Stimulated activated naive CD8-positive, alpha-beta T cell treated with anti-CD3 and anti-CD28 coated beads, Interleukin-15, Interleukin-2, amounts not matched to agents 100 ng/mL and 50 ng/mL, for 24 hours (primary cell): ENCODE results near the gene STK17A.
A peak's percentile ranks its signal among the peaks of the same experiment; 100 is the strongest.

Source experiments
- H3K27ac Mint-ChIP-seq: one replicate; pipeline ENCODE4 v1.8.0; 2021; ENCODE audit warnings: mild to moderate bottlenecking, mixed read lengths
- H3K27me3 Mint-ChIP-seq: one replicate; pipeline ENCODE4 v1.8.0; 2021; ENCODE audit warnings: mixed read lengths
- H3K36me3 Mint-ChIP-seq: one replicate; pipeline ENCODE4 v1.8.0; 2021; ENCODE audit warnings: low read depth, mixed read lengths
- H3K4me1 Mint-ChIP-seq: one replicate; pipeline ENCODE4 v1.8.0; 2021; ENCODE audit warnings: low read depth, mixed read lengths
- H3K4me3 Mint-ChIP-seq: one replicate; pipeline ENCODE4 v1.8.0; 2021; ENCODE audit warnings: mild to moderate bottlenecking, mixed read lengths
- H3K9me3 Mint-ChIP-seq: one replicate; pipeline ENCODE4 v1.8.0; 2021; ENCODE audit warnings: mixed read lengths

Gene STK17A

DNA sequence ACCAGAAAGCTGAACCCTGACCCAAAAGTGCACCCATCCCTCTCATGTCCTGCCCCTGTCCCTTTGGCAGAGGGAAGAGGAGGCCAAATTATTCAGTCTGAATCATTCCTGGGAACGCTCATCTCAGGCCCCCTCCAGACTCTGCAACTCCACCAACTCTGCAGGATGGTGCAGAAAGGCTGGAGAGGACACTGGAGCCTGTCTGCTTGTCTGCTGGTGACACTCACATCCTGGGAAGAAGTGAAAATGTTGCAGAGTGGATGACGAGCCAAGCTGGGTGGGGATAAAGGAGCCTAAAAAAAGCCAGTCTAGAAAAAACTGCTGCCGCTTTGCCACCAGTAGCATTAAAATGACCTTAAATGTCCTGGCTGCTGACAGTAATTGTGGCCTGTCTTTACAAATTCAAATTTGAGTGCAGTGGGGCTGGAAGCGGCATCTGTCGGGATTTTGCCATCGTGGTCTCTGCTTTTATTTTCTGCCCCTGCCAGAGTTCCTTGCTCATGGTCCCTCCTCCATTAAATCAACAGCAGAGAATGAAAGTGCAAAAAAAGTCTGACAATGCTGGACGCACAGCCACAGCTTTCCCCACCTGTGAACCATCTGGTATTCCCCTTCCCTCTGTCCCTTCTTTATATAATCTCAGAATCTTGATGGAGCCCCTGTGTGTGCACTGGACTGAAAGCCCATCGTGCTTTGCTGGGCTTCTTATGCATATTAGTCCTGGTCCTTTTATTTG is 63.9 kb downstream of the STK17A start:
- H3K27ac Mint-ChIP-seq = peak overlapping the region; percentile 100
- H3K4me3 Mint-ChIP-seq = peak overlapping the region; percentile 85
- peaks cover 98% of the 10 kb centered on the region for H3K4me1 Mint-ChIP-seq
- no peaks in the 10 kb centered on the region for H3K27me3 Mint-ChIP-seq
- no peaks in the 10 kb centered on the region for H3K9me3 Mint-ChIP-seq
- peaks cover 62% of the 10 kb centered on the region for H3K36me3 Mint-ChIP-seq

- Mint-ChIP-seq H3K36me3 (peaks cover 65% of the 10 kb centered on the region), H3K27ac (peak overlapping the region; percentile 100), H3K9me3 (no peaks in the 10 kb centered on the region), H3K4me3 (peak overlapping the region; percentile 85), H3K4me1 (peaks cover 98% of the 10 kb centered on the region), H3K27me3 (no peaks in the 10 kb centered on the region)
These were observed 64.4 kb downstream of the STK17A start for GRCh38 chr7:43647339-43647672.

DNA sequence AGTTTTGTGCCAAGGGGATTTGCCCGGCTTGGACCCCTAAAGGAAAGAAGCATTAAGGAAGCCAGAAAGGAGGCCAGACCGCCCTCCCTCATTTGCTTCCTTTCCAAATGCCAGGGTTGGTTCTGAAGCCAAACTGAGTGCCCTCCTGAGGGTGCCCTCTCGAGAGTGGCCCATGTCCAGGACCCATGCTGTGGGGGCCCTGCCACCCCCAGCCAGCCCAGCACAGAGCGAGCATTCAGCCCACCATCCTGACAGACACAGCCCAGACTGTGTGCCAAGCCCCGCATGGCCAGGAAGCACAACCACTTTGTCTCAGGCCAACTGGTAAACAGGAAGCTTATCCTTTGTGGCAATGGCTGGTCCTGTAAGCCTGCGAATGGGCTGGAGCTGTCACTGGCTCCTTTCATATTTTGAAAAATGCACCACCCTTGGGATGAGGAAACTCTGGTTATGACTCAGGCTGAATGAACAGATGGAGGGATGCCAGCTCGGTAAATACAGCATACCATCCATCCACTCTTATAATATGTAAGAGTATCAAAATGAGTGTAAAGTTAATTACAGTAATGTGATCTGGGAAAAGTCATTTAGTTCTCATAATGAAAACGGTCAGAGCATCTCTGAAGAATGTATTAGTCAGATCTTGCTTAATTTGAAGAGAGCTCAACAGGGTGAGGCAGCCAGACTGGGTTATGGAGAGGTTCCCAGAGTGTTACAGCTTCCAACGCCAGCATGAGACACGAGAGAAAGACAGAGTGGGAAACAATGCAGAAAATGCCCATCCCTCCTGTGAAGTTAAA is 65.0 kb downstream of the STK17A start:
- no peaks in the 10 kb centered on the region for H3K9me3 Mint-ChIP-seq
- H3K27me3 Mint-ChIP-seq = no peaks in the 10 kb centered on the region
- H3K4me1 Mint-ChIP-seq = peaks cover 98% of the 10 kb centered on the region
- H3K4me3 Mint-ChIP-seq = peak overlapping the region; percentile 85
- H3K36me3 Mint-ChIP-seq = peaks cover 63% of the 10 kb centered on the region
- H3K27ac Mint-ChIP-seq = peak overlapping the region; percentile 100

- Mint-ChIP-seq H3K4me3 (peak overlapping the region; percentile 85), H3K9me3 (no peaks in the 10 kb centered on the region), H3K4me1 (peaks cover 99% of the 10 kb centered on the region), H3K27me3 (no peaks in the 10 kb centered on the region), H3K36me3 (peaks cover 57% of the 10 kb centered on the region), H3K27ac (peak overlapping the region; percentile 100)
These were observed 65.8 kb downstream of the STK17A start for GRCh38 chr7:43648473-43649406.

DNA sequence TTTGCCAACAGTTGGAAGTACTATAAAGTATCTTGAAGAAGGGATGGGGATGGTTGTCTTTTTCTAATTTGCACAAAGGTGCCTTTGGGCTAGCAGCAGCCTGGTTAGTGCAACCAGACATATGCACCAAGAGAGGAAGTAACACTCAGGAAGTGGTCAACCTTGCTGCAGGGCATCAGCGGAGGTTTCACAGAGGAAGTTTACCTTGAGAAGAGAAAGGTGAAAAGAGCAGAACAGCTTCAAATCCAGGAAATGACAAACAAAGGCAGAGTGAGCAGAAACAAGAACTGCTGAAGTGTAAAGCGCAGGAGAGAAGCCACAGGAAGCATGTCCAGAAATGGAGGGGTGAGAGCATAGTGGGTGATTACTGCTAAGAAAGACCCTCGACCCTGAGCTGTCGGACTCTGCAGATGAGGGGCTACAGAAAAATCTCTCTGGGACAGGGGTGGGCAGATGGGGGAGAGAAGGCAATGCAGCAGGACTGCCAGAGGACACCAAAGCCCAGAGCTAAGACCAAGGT is 66.9 kb downstream of the STK17A start:
- H3K27ac Mint-ChIP-seq = peak overlapping the region; percentile 100
- peak overlapping the region; percentile 85 for H3K4me3 Mint-ChIP-seq
- H3K4me1 Mint-ChIP-seq = peaks cover 99% of the 10 kb centered on the region
- no peaks in the 10 kb centered on the region for H3K27me3 Mint-ChIP-seq
- peaks cover 57% of the 10 kb centered on the region for H3K36me3 Mint-ChIP-seq
- H3K9me3 Mint-ChIP-seq = no peaks in the 10 kb centered on the region

DNA sequence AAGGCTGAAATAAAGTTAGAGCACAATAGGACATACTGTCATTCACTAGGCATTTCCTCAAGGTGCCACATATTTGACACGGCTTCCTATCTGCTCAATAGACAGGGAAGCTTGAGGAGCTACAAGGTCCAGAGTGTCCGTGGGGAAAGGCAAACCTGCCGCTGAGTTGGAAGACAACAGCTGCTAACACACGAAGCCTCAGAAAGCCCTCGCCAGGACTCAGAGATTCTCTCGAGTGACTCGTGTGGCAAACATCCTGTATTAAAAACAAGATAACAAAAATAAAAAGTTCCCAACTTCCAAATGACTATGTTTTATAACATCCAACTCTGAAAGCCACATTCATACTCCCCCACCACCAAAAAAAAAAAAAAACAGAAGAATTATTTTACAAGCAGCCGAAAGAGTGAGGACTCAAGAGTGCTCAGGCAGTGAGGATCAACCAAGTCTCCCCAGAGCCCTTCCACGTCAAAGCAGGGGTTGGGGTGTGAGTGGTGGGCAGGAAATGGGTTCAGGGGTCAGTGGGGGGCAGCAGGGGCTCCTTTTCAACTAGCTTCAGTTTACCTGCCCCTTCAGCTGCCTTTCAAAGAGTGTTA is 67.6 kb downstream of the STK17A start:
- H3K36me3 Mint-ChIP-seq = peaks cover 52% of the 10 kb centered on the region
- no peaks in the 10 kb centered on the region for H3K9me3 Mint-ChIP-seq
- peaks cover 94% of the 10 kb centered on the region for H3K4me1 Mint-ChIP-seq
- no peaks in the 10 kb centered on the region for H3K27me3 Mint-ChIP-seq
- peak overlapping the region; percentile 100 for H3K27ac Mint-ChIP-seq
- H3K4me3 Mint-ChIP-seq = peak overlapping the region; percentile 85

- Mint-ChIP-seq H3K4me1 (peaks cover 88% of the 10 kb centered on the region), H3K4me3 (peak overlapping the region; percentile 26), H3K27ac (peak overlapping the region; percentile 100)
These were observed 69.5 kb downstream of the STK17A start for GRCh38 chr7:43652364-43652763.

GRCh38 chr7:43653466-43653865 is 70.6 kb downstream of the STK17A start:
- peaks cover 60% of the 10 kb centered on the region for H3K36me3 Mint-ChIP-seq
- no peaks in the 10 kb centered on the region for H3K27me3 Mint-ChIP-seq
- H3K9me3 Mint-ChIP-seq = no peaks in the 10 kb centered on the region
- H3K4me3 Mint-ChIP-seq = peak overlapping the region; percentile 31
- H3K4me1 Mint-ChIP-seq = peaks cover 87% of the 10 kb centered on the region
- H3K27ac Mint-ChIP-seq = peak overlapping the region; percentile 88

More at GRCh38 chr7:43652364-43652763, 69.5 kb downstream of the STK17A start:
- no peaks in the 10 kb centered on the region for H3K9me3 Mint-ChIP-seq
- H3K36me3 Mint-ChIP-seq = peaks cover 53% of the 10 kb centered on the region
- no peaks in the 10 kb centered on the region for H3K27me3 Mint-ChIP-seq

DNA sequence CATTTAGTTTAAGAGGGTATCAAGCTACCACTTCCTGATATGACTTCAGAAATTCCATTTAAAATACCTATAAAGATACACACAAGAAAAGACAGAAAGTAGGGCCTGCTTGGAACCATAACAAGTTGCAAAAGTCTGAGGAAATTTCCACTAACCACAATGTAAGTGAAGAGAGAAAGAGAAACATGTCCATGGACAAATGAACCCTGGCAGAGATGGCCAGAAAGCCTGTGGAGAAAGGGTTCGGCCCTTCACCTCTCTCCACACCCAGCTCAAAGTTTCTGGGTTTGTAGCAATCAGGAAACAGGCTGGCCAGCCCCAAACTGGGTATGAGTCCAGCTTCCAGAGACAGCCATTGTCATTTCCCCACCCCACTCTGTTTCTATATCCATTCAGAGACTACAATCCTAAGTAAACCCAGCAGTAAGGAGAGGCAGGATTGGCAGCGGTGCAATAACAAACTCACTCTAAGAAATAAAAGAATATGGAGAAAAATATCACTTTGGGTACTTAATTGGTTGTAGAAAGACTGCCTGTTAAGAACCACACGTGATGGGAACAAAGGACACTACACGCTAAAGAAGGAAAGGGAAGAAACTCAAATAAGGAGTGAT is 71.1 kb downstream of the STK17A start:
- no peaks in the 10 kb centered on the region for H3K9me3 Mint-ChIP-seq
- peaks cover 87% of the 10 kb centered on the region for H3K4me1 Mint-ChIP-seq
- peaks cover 64% of the 10 kb centered on the region for H3K36me3 Mint-ChIP-seq
- H3K27me3 Mint-ChIP-seq = no peaks in the 10 kb centered on the region
- peak overlapping the region; percentile 31 for H3K4me3 Mint-ChIP-seq
- peak overlapping the region; percentile 87 for H3K27ac Mint-ChIP-seq

GRCh38 chr7:43655584-43655983 is 72.7 kb downstream of the STK17A start:
- H3K27me3 Mint-ChIP-seq = no peaks in the 10 kb centered on the region
- H3K36me3 Mint-ChIP-seq = peaks cover 66% of the 10 kb centered on the region
- H3K27ac Mint-ChIP-seq = peak overlapping the region; percentile 46

GRCh38 chr7:43656997-43657396 is 74.1 kb downstream of the STK17A start:
- H3K9me3 Mint-ChIP-seq = no peaks in the 10 kb centered on the region
- no peak overlapping the region for H3K4me3 Mint-ChIP-seq
- peak overlapping the region; percentile 55 for H3K27ac Mint-ChIP-seq
- H3K36me3 Mint-ChIP-seq = peaks cover 67% of the 10 kb centered on the region
- no peaks in the 10 kb centered on the region for H3K27me3 Mint-ChIP-seq
- H3K4me1 Mint-ChIP-seq = peaks cover 80% of the 10 kb centered on the region

More at GRCh38 chr7:43655584-43655983, 72.7 kb downstream of the STK17A start:
- no peak overlapping the region for H3K4me3 Mint-ChIP-seq
- peaks cover 87% of the 10 kb centered on the region for H3K4me1 Mint-ChIP-seq
- H3K9me3 Mint-ChIP-seq = no peaks in the 10 kb centered on the region

DNA sequence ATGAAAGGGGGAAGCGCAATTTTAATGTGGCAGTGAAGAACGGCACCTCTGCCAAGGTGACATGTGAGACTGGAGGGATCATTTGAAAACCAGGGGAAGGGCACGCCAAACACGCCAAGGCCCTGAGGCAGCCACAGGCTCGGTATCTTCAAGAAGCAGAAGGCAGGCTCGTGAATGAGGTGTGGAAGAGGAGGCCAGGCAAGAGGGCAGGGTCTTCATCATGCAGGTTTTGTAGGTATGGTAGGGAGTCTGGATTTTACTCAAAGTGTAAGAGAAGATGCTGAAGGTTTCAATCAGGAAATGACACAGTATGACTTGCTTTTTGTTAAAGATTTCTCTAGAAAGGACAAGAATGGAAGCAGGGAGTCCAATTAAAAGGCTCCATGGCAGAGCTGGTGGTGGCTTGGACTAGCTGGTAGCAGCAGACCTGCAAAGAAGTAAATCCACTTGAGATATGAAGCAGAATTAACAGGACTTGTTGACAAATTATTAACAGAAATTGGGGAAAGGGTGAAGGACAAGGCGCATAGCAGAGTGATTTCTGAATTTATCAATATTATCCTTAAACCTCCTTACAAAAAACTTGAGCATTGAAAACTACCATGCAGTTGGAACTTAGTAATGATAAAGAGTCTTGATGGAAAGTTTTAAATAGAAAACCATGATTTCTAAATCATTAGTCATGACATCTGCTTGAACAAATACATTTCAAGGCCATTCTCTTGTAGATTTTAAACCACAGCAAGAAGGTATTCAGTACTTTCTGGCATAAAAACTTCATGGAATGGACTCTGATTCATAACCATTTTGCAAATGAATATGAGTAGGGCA is 76.0 kb downstream of the STK17A start:
- peak overlapping the region; percentile 98 for H3K27ac Mint-ChIP-seq
- peaks cover 66% of the 10 kb centered on the region for H3K4me1 Mint-ChIP-seq
- H3K27me3 Mint-ChIP-seq = no peaks in the 10 kb centered on the region
- peak overlapping the region; percentile 35 for H3K4me3 Mint-ChIP-seq
- no peaks in the 10 kb centered on the region for H3K9me3 Mint-ChIP-seq
- peaks cover 71% of the 10 kb centered on the region for H3K36me3 Mint-ChIP-seq

GRCh38 chr7:43659549-43659896 is 76.6 kb downstream of the STK17A start:
- Mint-ChIP-seq H3K4me3 (no peak overlapping the region), H3K36me3 (peaks cover 65% of the 10 kb centered on the region), H3K27ac (peak overlapping the region; percentile 81), H3K4me1 (peaks cover 62% of the 10 kb centered on the region), H3K9me3 (no peaks in the 10 kb centered on the region), H3K27me3 (no peaks in the 10 kb centered on the region)
